ENCODE data around the gene PPM1A. TPM values are rescaled to one million over a fixed set of nuclear protein-coding genes. Genes with fewer than 3 reads are reported as not detected.

PPM1A gene
- polyA plus RNA-seq, 3 donors = 82.8 to 84.4 (median 84.3) TPM

GRCh38 chr14:60257865-60258264 lies 8.8 kb downstream of the PPM1A start:
- DNase-seq (ENCODE audit: low read depth in 3 of 3, low spot score in 2 of 3) = no peak

- DNase-seq (ENCODE audit: low read depth in 3 of 3, low spot score in 2 of 3) = no peak
Observed at GRCh38 chr14:60265163-60265562, 16.1 kb downstream of the PPM1A start.

- DNase-seq (ENCODE audit: low read depth in 3 of 3, low spot score in 2 of 3) = no peak
Observed at GRCh38 chr14:60266021-60266937, 17.3 kb downstream of the PPM1A start.

GRCh38 chr14:60272177-60272576 lies 23.2 kb downstream of the PPM1A start:
- no peak for DNase-seq (ENCODE audit: low read depth in 3 of 3, low spot score in 2 of 3)

GRCh38 chr14:60273956-60274355 lies 24.9 kb downstream of the PPM1A start:
- DNase-seq (ENCODE audit: low read depth in 3 of 3, low spot score in 2 of 3) = peak in 1 of 3 donors; percentile 24

- peak in 1 of 3 donors; percentile 16 for DNase-seq (ENCODE audit: low read depth in 3 of 3, low spot score in 2 of 3)
Observed at GRCh38 chr14:60274448-60274847, 25.4 kb downstream of the PPM1A start.

- no peak for DNase-seq (ENCODE audit: low read depth in 3 of 3, low spot score in 2 of 3)
Observed at GRCh38 chr14:60275932-60276331, 26.9 kb downstream of the PPM1A start.

GRCh38 chr14:60276347-60276746 lies 27.3 kb downstream of the PPM1A start:
- no peak for DNase-seq (ENCODE audit: low read depth in 3 of 3, low spot score in 2 of 3)

GRCh38 chr14:60277605-60278190 lies 28.7 kb downstream of the PPM1A start:
- no peak for DNase-seq (ENCODE audit: low read depth in 3 of 3, low spot score in 2 of 3)

GRCh38 chr14:60278350-60278749 lies 29.3 kb downstream of the PPM1A start:
- DNase-seq (ENCODE audit: low read depth in 3 of 3, low spot score in 2 of 3) = no peak

- no peak for DNase-seq (ENCODE audit: low read depth in 3 of 3, low spot score in 2 of 3)
Observed at GRCh38 chr14:60287452-60287851, 38.4 kb downstream of the PPM1A start.

- no peak for DNase-seq (ENCODE audit: low read depth in 3 of 3, low spot score in 2 of 3)
Observed at GRCh38 chr14:60288279-60288678, 39.3 kb downstream of the PPM1A start.

- no peak for DNase-seq (ENCODE audit: low read depth in 3 of 3, low spot score in 2 of 3)
Observed at GRCh38 chr14:60294411-60295069, 45.5 kb downstream of the PPM1A start.

- no peak for DNase-seq (ENCODE audit: low read depth in 3 of 3, low spot score in 2 of 3)
Observed at GRCh38 chr14:60300019-60300418, 51.0 kb downstream of the PPM1A start.

- no peak for DNase-seq (ENCODE audit: low read depth in 3 of 3, low spot score in 2 of 3)
Observed at GRCh38 chr14:60301685-60302084, 52.7 kb downstream of the PPM1A start.

GRCh38 chr14:60302663-60303062 lies 53.6 kb downstream of the PPM1A start:
- no peak for DNase-seq (ENCODE audit: low read depth in 3 of 3, low spot score in 2 of 3)

GRCh38 chr14:60303745-60304144 lies 54.7 kb downstream of the PPM1A start:
- DNase-seq (ENCODE audit: low read depth in 3 of 3, low spot score in 2 of 3) = no peak

GRCh38 chr14:60304509-60304908 lies 55.5 kb downstream of the PPM1A start:
- no peak for DNase-seq (ENCODE audit: low read depth in 3 of 3, low spot score in 2 of 3)

GRCh38 chr14:60309867-60310552 lies 61.0 kb downstream of the PPM1A start:
- no peak for DNase-seq (ENCODE audit: low read depth in 3 of 3, low spot score in 2 of 3)

- DNase-seq (ENCODE audit: low read depth in 3 of 3, low spot score in 2 of 3) = no peak
Observed at GRCh38 chr14:60311417-60311816, 62.4 kb downstream of the PPM1A start.

- DNase-seq (ENCODE audit: low read depth in 3 of 3, low spot score in 2 of 3) = no peak
Observed at GRCh38 chr14:60313093-60313492, 64.1 kb downstream of the PPM1A start.
